Upper lobe of left lung (tissue), 4 donors: ENCODE data around the gene GLOD4.

ENCODE experiments used
- CTCF ChIP-seq, 6 experiments: fragments of 450-650 bp in 4 of 6; fragments of 200-600 bp in 2 of 6; sonication (generic) in 2 of 6; IDR thresholded peaks; one replicate each; pipeline ENCODE4 v1.5.1; 2016 to 2019; ENCODE audit warnings: antibody characterized with exemption in 6 of 6
- POLR2A ChIP-seq, 4 donors: fragments of 450-650 bp; IDR thresholded peaks; one replicate each; pipeline ENCODE4 v1.5.1; 2016 to 2017; ENCODE audit warnings: antibody characterized with exemption in 4 of 4, mild to moderate bottlenecking in 2 of 4

DNA sequence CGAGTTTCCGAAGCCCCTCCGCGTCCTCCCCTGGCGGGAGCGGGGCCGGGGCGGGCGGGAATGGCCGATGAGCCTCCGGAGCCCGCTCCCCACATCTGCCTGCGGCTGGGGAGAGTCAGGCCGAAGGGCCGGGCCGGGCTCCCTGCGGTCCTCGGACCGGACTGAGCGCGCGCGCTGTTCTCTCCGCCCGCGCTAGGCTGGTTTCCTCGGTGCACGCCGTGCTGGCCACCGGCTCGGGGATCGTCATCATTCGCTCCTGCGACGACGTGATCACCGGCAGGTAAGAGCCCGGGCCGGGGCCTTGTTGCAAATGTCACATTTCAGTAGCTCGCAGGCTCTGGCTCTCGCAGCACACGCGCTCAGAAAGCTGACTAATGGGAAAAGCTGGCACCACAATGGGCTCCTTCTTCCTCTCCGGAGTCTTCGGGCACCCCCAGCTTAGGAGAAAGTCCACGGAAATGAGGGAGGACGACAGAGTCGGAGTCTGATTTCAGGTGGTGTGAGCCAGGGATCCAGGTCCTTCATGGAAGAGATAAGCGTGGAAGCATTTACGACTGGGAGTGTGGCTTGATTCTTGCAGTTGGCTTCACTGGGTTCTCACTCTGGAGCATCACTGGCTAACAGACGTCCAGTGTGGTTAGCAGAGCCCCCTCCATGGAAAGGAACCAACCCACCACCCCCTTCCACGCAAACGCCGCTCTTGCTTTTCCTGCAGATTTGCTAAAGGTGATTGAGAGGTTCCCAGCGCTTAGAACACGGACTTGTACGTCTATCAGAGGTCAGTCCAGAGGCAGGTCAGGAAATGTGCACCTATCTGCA lies 49.0 kb downstream of the GLOD4 start:
- TF ChIP-seq CTCF (IDR thresholded peaks at IDR 0.05): peak in 1 of 6 experiments; percentile 6
- no peak for TF ChIP-seq POLR2A (IDR thresholded peaks at IDR 0.05)
